ENCODE results near the gene POU2AF1.

Gene POU2AF1

GRCh38 chr11:111303461-111303860 is 75.6 kb downstream of the POU2AF1 start:
- DNase-seq (ENCODE audit: low read depth) = no peak
- TF ChIP-seq CTCF (IDR thresholded peaks at IDR 0.05; ENCODE audit: control insufficient read depth, insufficient read depth, low read depth, low read length, missing control alignments) = no peak
- H3K4me3 ChIP-seq (ENCODE audit: control insufficient read depth, low read depth, low read length) = no peak overlapping the region

GRCh38 chr11:111302298-111302697 is 76.8 kb downstream of the POU2AF1 start:
- no peak for TF ChIP-seq CTCF (IDR thresholded peaks at IDR 0.05; ENCODE audit: control insufficient read depth, insufficient read depth, low read depth, low read length, missing control alignments)
- no peak overlapping the region for H3K4me3 ChIP-seq (ENCODE audit: control insufficient read depth, low read depth, low read length)
- DNase-seq (ENCODE audit: low read depth) = no peak

Measured in AG09309 (cell line).